Right renal pelvis (tissue), 4 donors: ENCODE data around the gene HNRNPUL1. TPM values are rescaled to one million over a fixed set of nuclear protein-coding genes. Genes with fewer than 3 reads are reported as not detected.
A peak's percentile ranks its signal among the peaks of the same experiment; 100 is the strongest.

ENCODE experiments used
- DNase-seq, 4 donors: peaks; one replicate each; pipeline ENCODE4 v3.0.0-alpha.2; 2013; ENCODE audit warnings: low read depth in 4 of 4, low spot score in 3 of 4, missing footprints in 1 of 4
- polyA plus RNA-seq, 4 donors: library from polyadenylated mRNA; unstranded; fragments of 120-200 nt; gene quantifications; one replicate each; pipeline ENCODE4 v1.2.1, GENCODE V29; 2013; ENCODE audit not compliant: insufficient read length in 4 of 4

HNRNPUL1 gene
- polyA plus RNA-seq, 4 donors = 202 to 215 (median 206) TPM

GRCh38 chr19:41233748-41234240, 30.4 kb upstream of the HNRNPUL1 start:
- no peak for DNase-seq

- DNase-seq = no peak
These were observed 29.5 kb upstream of the HNRNPUL1 start for GRCh38 chr19:41234512-41235168.

- DNase-seq = no peak
These were observed 28.7 kb upstream of the HNRNPUL1 start for GRCh38 chr19:41235480-41235879.

- no peak for DNase-seq
These were observed 25.9 kb upstream of the HNRNPUL1 start for GRCh38 chr19:41238244-41238643.

- DNase-seq = no peak
These were observed 24.8 kb upstream of the HNRNPUL1 start for GRCh38 chr19:41239363-41239762.

- no peak for DNase-seq
These were observed 24.1 kb upstream of the HNRNPUL1 start for GRCh38 chr19:41239961-41240574.

- no peak for DNase-seq
These were observed 22.3 kb upstream of the HNRNPUL1 start for GRCh38 chr19:41241859-41242258.

- DNase-seq = no peak
These were observed 20.1 kb upstream of the HNRNPUL1 start for GRCh38 chr19:41244117-41244516.

- no peak for DNase-seq
These were observed 18.3 kb upstream of the HNRNPUL1 start for GRCh38 chr19:41245843-41246242.

GRCh38 chr19:41248895-41249294, 15.3 kb upstream of the HNRNPUL1 start:
- no peak for DNase-seq

GRCh38 chr19:41249707-41250423, 14.3 kb upstream of the HNRNPUL1 start:
- no peak for DNase-seq

- no peak for DNase-seq
These were observed 10.5 kb upstream of the HNRNPUL1 start for GRCh38 chr19:41253660-41254059.

GRCh38 chr19:41255171-41255570, 9.0 kb upstream of the HNRNPUL1 start:
- no peak for DNase-seq

- no peak for DNase-seq
These were observed 2.5 kb upstream of the HNRNPUL1 start for GRCh38 chr19:41261474-41262190.

GRCh38 chr19:41263042-41263849, 926 bp upstream of the HNRNPUL1 start:
- peak in 3 of 4 donors; percentile 31 to 60 (median 36) for DNase-seq

- DNase-seq = peak; percentile 24 to 48 (median 36)
These were observed 616 bp downstream of the HNRNPUL1 start for GRCh38 chr19:41264581-41265394.

- DNase-seq = peak; percentile 8 to 15 (median 14)
These were observed 1.4 kb downstream of the HNRNPUL1 start for GRCh38 chr19:41265395-41266153.

- DNase-seq = no peak
These were observed 4.9 kb downstream of the HNRNPUL1 start for GRCh38 chr19:41269055-41269454.

- no peak for DNase-seq
These were observed 5.4 kb downstream of the HNRNPUL1 start for GRCh38 chr19:41269571-41269970.
